A549 treated with CpdA at 1 μM for 4 hours (cell line): ENCODE measurements around the gene LOX. TPM values are rescaled to one million over a fixed set of nuclear protein-coding genes. Genes with fewer than 3 reads are reported as not detected.

Source experiments
- total RNA-seq: library from RNA; stranded (reverse); fragments of 200-300 nt; extraction: Qiagen RNA extraction; gene quantifications from 5 replicates; pipeline ENCODE4 v1.2.3, GENCODE V29; 2022; ENCODE audit warnings: low read depth

LOX gene
- 0.71 to 1.6 TPM (median 1.4 TPM) in 5 replicates for total RNA-seq

GRCh38 chr5:122078116-122079110 lies at the start of gene LOX:
Gene LOX (minus strand): TSS chr5:122078259. CDS start chr5:122077985, 274 bp downstream.

Other genes with a start within 250 kb of the LOX start
- gene FTMT, start 226.4 kb downstream of the LOX start, total RNA-seq, result not detected in 5 replicates
- gene SRFBP1, start 116.3 kb downstream of the LOX start, total RNA-seq, result 9.7 to 12.1 TPM (median 10.9 TPM) in 5 replicates
- gene ZNF474, start 51.3 kb upstream of the LOX start, total RNA-seq, result 0.13 to 0.23 TPM (median 0.22 TPM) in 5 replicates
- 0.05 TPM in 1 of 5 replicates, not detected in the others for gene SNCAIP, start 234.0 kb upstream of the LOX start, total RNA-seq